Muscle layer of colon (tissue), 2 donors: ENCODE measurements around the gene UBAC2.

Experiments used
- H3K27ac ChIP-seq: one replicate; pipeline ENCODE4 v1.7.0; 2013; ENCODE audit warnings: low read depth, mild to moderate bottlenecking, low read length, moderate library complexity
- H3K27me3 ChIP-seq, 2 donors: one replicate each; pipeline ENCODE4 v1.7.0; 2013; ENCODE audit warnings: low read length in 2 of 2, mild to moderate bottlenecking in 2 of 2; ENCODE audit not compliant: insufficient read depth in 2 of 2, control insufficient read depth in 1 of 2
- H3K36me3 ChIP-seq: one replicate; pipeline ENCODE4 v1.7.0; 2013; ENCODE audit warnings: mild to moderate bottlenecking, low read length; ENCODE audit not compliant: insufficient read depth
- H3K4me1 ChIP-seq: one replicate; pipeline ENCODE4 v1.7.0; 2013; ENCODE audit warnings: mild to moderate bottlenecking, low read length; ENCODE audit not compliant: insufficient read depth
- H3K4me3 ChIP-seq, 2 donors: one replicate each; pipeline ENCODE4 v1.7.0; 2013; ENCODE audit warnings: low read length in 2 of 2, low read depth in 1 of 2, mild to moderate bottlenecking in 1 of 2, moderate library complexity in 1 of 2
- H3K9ac ChIP-seq: one replicate; pipeline ENCODE4 v1.7.0; 2013; ENCODE audit warnings: low read length
- H3K9me3 ChIP-seq: one replicate; pipeline ENCODE4 v1.7.0; 2013; ENCODE audit warnings: mild to moderate bottlenecking, low read length
- donor health status: abdominal sarcoma.
- donor health status: Adenocarcinoma of cecum.

Gene UBAC2

GRCh38 chr13:99200432-99201167 is at the start of gene UBAC2:
Gene UBAC2 (plus strand): TSS chr13:99200854. CDS start chr13:99200909, 55 bp downstream.
- Histone ChIP-seq H3K27me3 (no peaks in the 10 kb centered on the region), H3K9ac (peak within 1 kb of the TSS; percentile 83), H3K27ac (peak within 1 kb of the TSS; percentile 80), H3K4me1 (peaks cover 8% of the 10 kb centered on the region), H3K9me3 (no peaks in the 10 kb centered on the region), H3K4me3 (peak within 1 kb of the TSS; percentile 89 to 91), H3K36me3 (no peaks in the 10 kb centered on the region)

GRCh38 chr13:99151516-99151915 is 49.1 kb upstream of the UBAC2 start:
- Histone ChIP-seq H3K4me3 (no peak overlapping the region), H3K9me3 (no peaks in the 10 kb centered on the region), H3K27me3 (no peaks in the 10 kb centered on the region), H3K9ac (no peak overlapping the region), H3K27ac (no peak overlapping the region), H3K36me3 (no peaks in the 10 kb centered on the region), H3K4me1 (no peaks in the 10 kb centered on the region)

- Histone ChIP-seq H3K9me3 (no peaks in the 10 kb centered on the region), H3K27ac (no peak overlapping the region), H3K36me3 (no peaks in the 10 kb centered on the region), H3K9ac (no peak overlapping the region), H3K27me3 (no peaks in the 10 kb centered on the region), H3K4me3 (no peak overlapping the region), H3K4me1 (no peaks in the 10 kb centered on the region)
These were observed 47.4 kb upstream of the UBAC2 start for GRCh38 chr13:99153219-99153618.

- Histone ChIP-seq H3K9ac (no peak overlapping the region), H3K36me3 (no peaks in the 10 kb centered on the region), H3K9me3 (no peaks in the 10 kb centered on the region), H3K27ac (no peak overlapping the region), H3K4me1 (no peaks in the 10 kb centered on the region), H3K4me3 (no peak overlapping the region), H3K27me3 (no peaks in the 10 kb centered on the region)
These were observed 46.6 kb upstream of the UBAC2 start for GRCh38 chr13:99154064-99154463.

GRCh38 chr13:99155821-99156220 is 44.8 kb upstream of the UBAC2 start:
- H3K27ac ChIP-seq, result no peak overlapping the region
- no peaks in the 10 kb centered on the region for H3K4me1 ChIP-seq
- H3K4me3 ChIP-seq, result no peak overlapping the region
- H3K27me3 ChIP-seq, result no peaks in the 10 kb centered on the region
- no peaks in the 10 kb centered on the region for H3K9me3 ChIP-seq
- H3K36me3 ChIP-seq, result no peaks in the 10 kb centered on the region
- no peak overlapping the region for H3K9ac ChIP-seq

- Histone ChIP-seq H3K4me1 (no peaks in the 10 kb centered on the region), H3K36me3 (no peaks in the 10 kb centered on the region), H3K27me3 (no peaks in the 10 kb centered on the region), H3K4me3 (no peak overlapping the region), H3K27ac (no peak overlapping the region), H3K9me3 (no peaks in the 10 kb centered on the region), H3K9ac (no peak overlapping the region)
These were observed 43.6 kb upstream of the UBAC2 start for GRCh38 chr13:99157046-99157445.

DNA sequence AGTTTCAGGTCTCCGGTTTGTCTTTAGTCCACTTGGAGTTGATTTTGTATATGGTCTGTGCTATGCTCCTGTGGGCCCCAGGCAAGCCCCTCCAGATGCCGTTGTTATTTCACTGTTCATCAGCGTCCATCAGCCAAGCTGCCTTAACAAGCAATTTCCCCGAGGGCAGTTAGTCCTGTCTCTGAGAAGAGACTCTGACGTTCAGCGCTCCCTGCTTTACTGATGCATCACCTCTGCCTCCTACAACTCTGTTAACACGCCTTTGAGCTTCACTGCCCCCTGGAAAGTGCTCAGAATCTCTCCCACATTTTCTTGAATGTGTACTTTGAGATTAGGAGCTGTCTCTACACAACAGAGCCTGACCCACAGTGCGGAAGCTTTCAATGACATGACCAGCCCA is 41.8 kb upstream of the UBAC2 start:
- Histone ChIP-seq H3K9me3 (no peaks in the 10 kb centered on the region), H3K27me3 (no peaks in the 10 kb centered on the region), H3K4me1 (no peaks in the 10 kb centered on the region), H3K4me3 (no peak overlapping the region), H3K36me3 (no peaks in the 10 kb centered on the region), H3K9ac (no peak overlapping the region), H3K27ac (no peak overlapping the region)

- Histone ChIP-seq H3K27ac (no peak overlapping the region), H3K4me3 (no peak overlapping the region), H3K36me3 (no peaks in the 10 kb centered on the region), H3K4me1 (no peaks in the 10 kb centered on the region), H3K9ac (no peak overlapping the region), H3K9me3 (no peaks in the 10 kb centered on the region), H3K27me3 (no peaks in the 10 kb centered on the region)
These were observed 41.2 kb upstream of the UBAC2 start for GRCh38 chr13:99159331-99160061.

GRCh38 chr13:99160415-99160814 is 40.2 kb upstream of the UBAC2 start:
- no peak overlapping the region for H3K4me3 ChIP-seq

DNA sequence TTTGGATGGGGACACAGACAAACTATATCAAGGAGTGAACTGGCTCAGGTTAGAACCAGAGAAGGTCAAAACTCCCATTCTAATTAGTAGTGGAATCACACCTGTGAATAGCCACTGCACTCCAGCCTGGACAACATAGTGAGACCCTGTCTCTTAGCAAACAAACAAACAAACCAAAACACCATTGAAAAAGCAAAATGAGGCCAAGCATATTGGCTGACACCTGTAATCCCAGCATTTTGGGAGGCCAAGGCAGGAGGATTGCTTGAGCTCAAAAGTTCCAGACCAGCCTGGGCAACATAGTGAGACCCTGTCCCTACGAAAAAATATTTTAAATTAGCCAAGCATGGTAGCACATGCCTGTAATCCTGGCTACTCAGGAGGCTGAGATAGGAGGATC is 39.1 kb upstream of the UBAC2 start:
- H3K9me3 ChIP-seq, result no peaks in the 10 kb centered on the region
- H3K27ac ChIP-seq, result no peak overlapping the region
- H3K9ac ChIP-seq, result no peak overlapping the region
- no peaks in the 10 kb centered on the region for H3K4me1 ChIP-seq
- H3K27me3 ChIP-seq, result no peaks in the 10 kb centered on the region
- H3K36me3 ChIP-seq, result no peaks in the 10 kb centered on the region
- H3K4me3 ChIP-seq, result no peak overlapping the region

More at GRCh38 chr13:99160415-99160814, 40.2 kb upstream of the UBAC2 start:
- Histone ChIP-seq H3K4me1 (no peaks in the 10 kb centered on the region), H3K27ac (no peak overlapping the region), H3K9ac (no peak overlapping the region), H3K36me3 (no peaks in the 10 kb centered on the region), H3K9me3 (no peaks in the 10 kb centered on the region), H3K27me3 (no peaks in the 10 kb centered on the region)

- Histone ChIP-seq H3K27me3 (no peaks in the 10 kb centered on the region), H3K36me3 (no peaks in the 10 kb centered on the region), H3K9ac (no peak overlapping the region), H3K4me1 (no peaks in the 10 kb centered on the region), H3K27ac (no peak overlapping the region), H3K4me3 (no peak overlapping the region), H3K9me3 (no peaks in the 10 kb centered on the region)
These were observed 37.9 kb upstream of the UBAC2 start for GRCh38 chr13:99162567-99163361.
